ENCODE measurements around the gene GPR3. TPM values are rescaled to one million over a fixed set of nuclear protein-coding genes. Genes with fewer than 3 reads are reported as not detected.

Gene GPR3
- total and polyA plus RNA-seq, 2 of the 13 experiments (the other 11 are each of a cell fraction or from before 2014, with no cell fraction given), result 1.00 to 2.6 TPM

DNA sequence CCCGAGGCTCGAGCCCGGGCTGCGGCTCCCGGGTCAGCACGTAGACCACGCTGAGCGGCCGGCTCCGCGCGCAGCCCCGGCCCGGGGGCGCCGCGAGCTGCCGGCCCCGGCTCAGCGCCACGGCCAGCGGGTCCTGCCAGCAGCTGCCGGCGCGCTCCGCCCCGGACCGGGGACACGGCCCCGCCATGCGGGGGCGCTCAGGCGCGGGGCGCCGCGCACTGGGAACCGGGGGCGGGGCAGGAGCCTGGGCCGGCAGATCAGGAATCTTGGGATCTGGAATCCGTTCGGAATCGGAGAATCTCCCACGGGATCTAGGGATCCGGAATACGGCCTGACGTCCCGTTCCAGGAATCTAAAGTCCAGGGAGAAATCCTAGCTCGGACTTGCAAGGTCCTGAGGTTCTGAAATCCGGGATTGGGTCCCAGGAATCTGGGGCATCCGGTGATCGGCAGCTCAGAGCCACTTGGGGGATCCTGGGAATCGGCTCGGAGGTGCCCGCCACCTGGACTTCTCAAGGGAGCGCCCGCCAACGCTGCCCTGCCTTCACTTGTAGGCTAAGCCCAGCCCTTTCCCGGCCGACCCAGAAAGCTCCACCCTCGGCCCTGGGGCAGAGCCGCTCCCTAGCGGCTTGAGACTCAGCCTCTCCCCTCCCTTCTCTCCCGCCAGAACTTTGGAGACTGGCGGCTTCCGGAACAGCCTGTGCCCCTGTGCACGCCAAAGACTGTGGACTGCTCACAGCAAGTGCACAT is 25.8 kb upstream of the GPR3 start, which contains the start of gene MAP3K6 (continued):
- TF ChIP-seq KDM4B (CRISPR knock-in tag; IDR thresholded peaks at IDR 0.05) (no peak), PAX8 (CRISPR knock-in tag; IDR thresholded peaks at IDR 0.05; ENCODE audit: borderline replicate concordance) (no peak), NKX3-1 (CRISPR knock-in tag; IDR thresholded peaks at IDR 0.05) (no peak), ZNF607 (CRISPR knock-in tag; IDR thresholded peaks at IDR 0.05; ENCODE audit: borderline replicate concordance) (0 out of 2 replicates have a peak, but pooled peaks have one; percentile 23), CENPX (CRISPR knock-in tag; IDR thresholded peaks at IDR 0.05) (no peak), ZFP36L2 (CRISPR knock-in tag; IDR thresholded peaks at IDR 0.05) (no peak), SIX1 (CRISPR knock-in tag; IDR thresholded peaks at IDR 0.05; ENCODE audit: borderline replicate concordance) (no peak), ZNF788 (CRISPR knock-in tag; IDR thresholded peaks at IDR 0.05; ENCODE audit: borderline replicate concordance) (0 out of 2 replicates have a peak, but pooled peaks have one; percentile 42), ZFY (CRISPR knock-in tag; IDR thresholded peaks at IDR 0.05) (0 out of 2 replicates have a peak, but pooled peaks have one; percentile 4), ZNF224 (CRISPR knock-in tag; IDR thresholded peaks at IDR 0.05) (no peak), TCF12 (IDR thresholded peaks at IDR 0.05) (no peak), TCF12 (CRISPR knock-in tag; IDR thresholded peaks at IDR 0.05) (no peak), FOSL2 (CRISPR knock-in tag; IDR thresholded peaks at IDR 0.05) (no peak), ZSCAN22 (CRISPR knock-in tag; IDR thresholded peaks at IDR 0.05) (no peak), ZNF260 (CRISPR knock-in tag; IDR thresholded peaks at IDR 0.05; ENCODE audit: borderline replicate concordance, low read depth) (no peak), ZNF3 (CRISPR knock-in tag; IDR thresholded peaks at IDR 0.05) (no peak), PTBP1 (IDR thresholded peaks at IDR 0.05; ENCODE audit: low read depth, low read length, poor library complexity, severe bottlenecking) (no peak), NR2F1 (CRISPR knock-in tag; IDR thresholded peaks at IDR 0.05) (no peak), ZNF501 (CRISPR knock-in tag; IDR thresholded peaks at IDR 0.05) (peak; percentile 55; the same call in 1 of the 2 replicates), ATF7 (IDR thresholded peaks at IDR 0.05) (no peak), ATF7 (CRISPR knock-in tag; IDR thresholded peaks at IDR 0.05) (no peak), TBX2 (CRISPR knock-in tag; IDR thresholded peaks at IDR 0.05; ENCODE audit: borderline replicate concordance) (peak; percentile 18; the same call in 1 of the 2 replicates), MAFG (CRISPR knock-in tag; IDR thresholded peaks at IDR 0.05) (no peak), RBAK (CRISPR knock-in tag; IDR thresholded peaks at IDR 0.05) (no peak)
- TF ChIP-seq, protein P1, sequence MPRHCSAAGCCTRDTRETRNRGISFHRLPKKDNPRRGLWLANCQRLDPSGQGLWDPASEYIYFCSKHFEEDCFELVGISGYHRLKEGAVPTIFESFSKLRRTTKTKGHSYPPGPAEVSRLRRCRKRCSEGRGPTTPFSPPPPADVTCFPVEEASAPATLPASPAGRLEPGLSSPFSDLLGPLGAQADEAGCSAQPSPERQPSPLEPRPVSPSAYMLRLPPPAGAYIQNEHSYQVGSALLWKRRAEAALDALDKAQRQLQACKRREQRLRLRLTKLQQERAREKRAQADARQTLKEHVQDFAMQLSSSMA (CRISPR knock-in tag; IDR thresholded peaks at IDR 0.05), result no peak
- TF ChIP-seq, protein P2, sequence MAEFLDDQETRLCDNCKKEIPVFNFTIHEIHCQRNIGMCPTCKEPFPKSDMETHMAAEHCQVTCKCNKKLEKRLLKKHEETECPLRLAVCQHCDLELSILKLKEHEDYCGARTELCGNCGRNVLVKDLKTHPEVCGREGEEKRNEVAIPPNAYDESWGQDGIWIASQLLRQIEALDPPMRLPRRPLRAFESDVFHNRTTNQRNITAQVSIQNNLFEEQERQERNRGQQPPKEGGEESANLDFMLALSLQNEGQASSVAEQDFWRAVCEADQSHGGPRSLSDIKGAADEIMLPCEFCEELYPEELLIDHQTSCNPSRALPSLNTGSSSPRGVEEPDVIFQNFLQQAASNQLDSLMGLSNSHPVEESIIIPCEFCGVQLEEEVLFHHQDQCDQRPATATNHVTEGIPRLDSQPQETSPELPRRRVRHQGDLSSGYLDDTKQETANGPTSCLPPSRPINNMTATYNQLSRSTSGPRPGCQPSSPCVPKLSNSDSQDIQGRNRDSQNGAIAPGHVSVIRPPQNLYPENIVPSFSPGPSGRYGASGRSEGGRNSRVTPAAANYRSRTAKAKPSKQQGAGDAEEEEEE (CRISPR knock-in tag; IDR thresholded peaks at IDR 0.05; ENCODE audit: borderline replicate concordance), result no peak
- TF ChIP-seq, protein P3, sequence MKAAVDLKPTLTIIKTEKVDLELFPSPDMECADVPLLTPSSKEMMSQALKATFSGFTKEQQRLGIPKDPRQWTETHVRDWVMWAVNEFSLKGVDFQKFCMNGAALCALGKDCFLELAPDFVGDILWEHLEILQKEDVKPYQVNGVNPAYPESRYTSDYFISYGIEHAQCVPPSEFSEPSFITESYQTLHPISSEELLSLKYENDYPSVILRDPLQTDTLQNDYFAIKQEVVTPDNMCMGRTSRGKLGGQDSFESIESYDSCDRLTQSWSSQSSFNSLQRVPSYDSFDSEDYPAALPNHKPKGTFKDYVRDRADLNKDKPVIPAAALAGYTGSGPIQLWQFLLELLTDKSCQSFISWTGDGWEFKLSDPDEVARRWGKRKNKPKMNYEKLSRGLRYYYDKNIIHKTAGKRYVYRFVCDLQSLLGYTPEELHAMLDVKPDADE (CRISPR knock-in tag; IDR thresholded peaks at IDR 0.05), result no peak
